PFSK-1 (cell line): ENCODE results near the gene DGLUCY.

Source experiments
- FOXP2 ChIP-seq: optimal IDR thresholded peaks from 2 replicates; pipeline ENCODE3; 2011; ENCODE audit warnings: borderline replicate concordance, control low read depth, inconsistent platforms; ENCODE audit not compliant: insufficient read depth; ENCODE audit errors: extremely low read length, extremely low read depth
- POLR2AphosphoS5 ChIP-seq: IDR thresholded peaks from 2 replicates; pipeline ENCODE4 v1.6.1; 2012; ENCODE audit warnings: low read depth, mild to moderate bottlenecking, control low read depth, low read length, moderate library complexity
- SIN3A ChIP-seq: IDR thresholded peaks from 2 replicates; pipeline ENCODE4 v1.6.1; 2012; ENCODE audit warnings: mild to moderate bottlenecking, low read length, moderate library complexity, borderline replicate concordance; ENCODE audit not compliant: insufficient read depth
- TAF1 ChIP-seq: IDR thresholded peaks from 2 replicates; pipeline ENCODE4 v1.6.1; 2012; ENCODE audit warnings: low read length, control low read depth, borderline replicate concordance; ENCODE audit not compliant: insufficient read depth
- TF ChIP-seq, protein P1 (sequence below), 2 experiments: IDR thresholded peaks; 2 replicates each; pipeline versions ENCODE4 v1.6.1 to v1.8.0; 2011 to 2012; ENCODE audit warnings: low read depth in 2 of 2, low read length in 2 of 2, control low read depth in 1 of 2, inconsistent platforms in 1 of 2, mild to moderate bottlenecking in 1 of 2, moderate library complexity in 1 of 2; ENCODE audit not compliant: insufficient read depth in 1 of 2

DGLUCY gene

DNA sequence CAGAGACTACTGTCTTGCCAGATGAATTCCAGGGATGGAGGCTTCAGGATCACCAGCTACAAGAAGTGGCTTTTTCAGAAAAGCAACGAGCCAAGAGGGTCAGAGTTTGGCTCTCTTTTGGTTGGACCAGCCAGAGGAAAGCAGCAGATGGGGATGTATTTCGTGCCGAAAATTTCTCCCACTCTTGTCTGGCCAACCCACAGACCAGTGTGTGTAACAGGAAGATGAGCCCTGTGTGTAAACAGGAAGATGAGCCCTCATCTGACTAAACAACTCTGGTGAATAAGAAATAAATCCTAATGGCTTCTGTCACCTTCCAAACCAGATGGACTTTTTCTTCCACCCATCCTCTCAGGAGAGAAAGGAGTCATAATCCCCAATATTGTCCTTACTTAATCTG lies 117.6 kb downstream of the DGLUCY start:
- no peak for TF ChIP-seq SIN3A
- TF ChIP-seq TAF1, result no peak

GRCh38 chr14:91232052-91232451 lies 118.2 kb downstream of the DGLUCY start:
- TF ChIP-seq POLR2AphosphoS5, result no peak
- TF ChIP-seq SIN3A, result no peak
- TF ChIP-seq TAF1, result no peak
- TF ChIP-seq FOXP2, result no peak
- TF ChIP-seq, protein P1, sequence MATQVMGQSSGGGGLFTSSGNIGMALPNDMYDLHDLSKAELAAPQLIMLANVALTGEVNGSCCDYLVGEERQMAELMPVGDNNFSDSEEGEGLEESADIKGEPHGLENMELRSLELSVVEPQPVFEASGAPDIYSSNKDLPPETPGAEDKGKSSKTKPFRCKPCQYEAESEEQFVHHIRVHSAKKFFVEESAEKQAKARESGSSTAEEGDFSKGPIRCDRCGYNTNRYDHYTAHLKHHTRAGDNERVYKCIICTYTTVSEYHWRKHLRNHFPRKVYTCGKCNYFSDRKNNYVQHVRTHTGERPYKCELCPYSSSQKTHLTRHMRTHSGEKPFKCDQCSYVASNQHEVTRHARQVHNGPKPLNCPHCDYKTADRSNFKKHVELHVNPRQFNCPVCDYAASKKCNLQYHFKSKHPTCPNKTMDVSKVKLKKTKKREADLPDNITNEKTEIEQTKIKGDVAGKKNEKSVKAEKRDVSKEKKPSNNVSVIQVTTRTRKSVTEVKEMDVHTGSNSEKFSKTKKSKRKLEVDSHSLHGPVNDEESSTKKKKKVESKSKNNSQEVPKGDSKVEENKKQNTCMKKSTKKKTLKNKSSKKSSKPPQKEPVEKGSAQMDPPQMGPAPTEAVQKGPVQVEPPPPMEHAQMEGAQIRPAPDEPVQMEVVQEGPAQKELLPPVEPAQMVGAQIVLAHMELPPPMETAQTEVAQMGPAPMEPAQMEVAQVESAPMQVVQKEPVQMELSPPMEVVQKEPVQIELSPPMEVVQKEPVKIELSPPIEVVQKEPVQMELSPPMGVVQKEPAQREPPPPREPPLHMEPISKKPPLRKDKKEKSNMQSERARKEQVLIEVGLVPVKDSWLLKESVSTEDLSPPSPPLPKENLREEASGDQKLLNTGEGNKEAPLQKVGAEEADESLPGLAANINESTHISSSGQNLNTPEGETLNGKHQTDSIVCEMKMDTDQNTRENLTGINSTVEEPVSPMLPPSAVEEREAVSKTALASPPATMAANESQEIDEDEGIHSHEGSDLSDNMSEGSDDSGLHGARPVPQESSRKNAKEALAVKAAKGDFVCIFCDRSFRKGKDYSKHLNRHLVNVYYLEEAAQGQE (IDR thresholded peaks at IDR 0.05; ENCODE audit: insufficient read depth in 1 of 2, low read depth in 2 of 2, low read length in 2 of 2), result no peak

DNA sequence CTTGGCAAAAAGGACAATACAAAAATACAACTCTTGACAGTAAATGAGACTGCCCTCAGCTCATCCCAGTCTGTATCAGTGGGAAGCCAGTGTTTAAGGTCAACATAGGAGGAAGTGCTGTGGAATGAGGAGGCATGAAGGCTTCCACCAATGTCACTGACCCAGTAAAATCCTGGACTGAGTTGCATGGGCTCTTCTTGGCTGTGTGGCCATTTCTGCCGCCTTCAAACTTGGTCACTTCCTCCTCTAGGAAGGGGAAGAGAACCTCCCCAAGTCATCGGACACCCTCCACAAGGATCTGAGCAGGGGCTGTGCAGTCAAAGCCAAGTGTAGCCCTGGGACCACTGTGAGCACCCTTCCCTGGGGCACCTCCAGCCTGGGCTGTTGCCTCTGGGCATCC lies 118.7 kb downstream of the DGLUCY start:
- TF ChIP-seq FOXP2, result no peak
- TF ChIP-seq TAF1, result no peak
- TF ChIP-seq SIN3A, result no peak
- TF ChIP-seq POLR2AphosphoS5, result no peak
- TF ChIP-seq, protein P1 (IDR thresholded peaks at IDR 0.05; ENCODE audit: insufficient read depth in 1 of 2, low read depth in 2 of 2, low read length in 2 of 2), result no peak

DNA sequence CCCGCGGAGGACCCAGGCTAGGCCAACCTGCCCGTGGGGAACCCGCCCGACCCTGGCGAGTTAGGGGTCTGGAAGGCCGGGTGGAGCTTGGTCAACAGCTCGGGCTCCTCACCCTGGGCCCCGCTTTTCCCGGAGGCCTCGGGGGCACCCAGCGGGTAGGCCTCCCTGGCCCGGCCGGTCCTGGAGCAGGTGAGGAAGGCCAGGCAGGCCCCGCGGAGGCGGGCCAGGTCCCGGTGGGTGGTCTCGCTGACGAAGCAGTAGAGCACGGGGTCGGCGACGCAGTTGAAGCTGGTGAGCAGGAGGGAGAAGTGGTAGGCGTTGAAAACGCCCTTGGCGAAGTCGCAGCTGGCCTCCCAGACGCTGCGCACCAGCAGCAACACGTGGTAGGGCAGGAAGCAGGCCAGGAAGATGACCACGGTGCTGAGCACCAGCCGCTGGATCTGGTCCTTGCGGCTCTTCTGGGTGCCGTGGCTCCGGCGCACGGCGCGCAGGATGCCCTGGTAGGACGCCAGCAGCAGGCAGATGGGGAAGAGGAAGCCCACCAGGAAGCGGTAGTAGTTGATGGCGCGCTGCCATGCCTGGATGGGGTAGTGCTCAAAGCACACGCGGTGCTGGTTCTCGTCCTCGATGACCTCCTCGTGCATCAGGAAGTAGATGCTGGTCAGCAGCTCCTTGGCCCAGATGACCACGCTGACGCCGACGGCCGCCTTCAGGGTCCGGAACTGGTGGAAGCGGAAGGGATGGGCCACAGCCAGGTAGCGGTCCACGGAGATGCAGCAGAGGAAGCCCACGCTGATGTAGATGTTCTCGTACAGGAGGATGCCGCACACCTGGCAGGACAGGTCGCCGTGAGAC lies 120.3 kb downstream of the DGLUCY start:
- no peak for TF ChIP-seq SIN3A
- TF ChIP-seq, protein P1 (IDR thresholded peaks at IDR 0.05; ENCODE audit: insufficient read depth in 1 of 2, low read depth in 2 of 2, low read length in 2 of 2), result no peak
- no peak for TF ChIP-seq POLR2AphosphoS5
- TF ChIP-seq FOXP2, result no peak
- TF ChIP-seq TAF1, result no peak

DNA sequence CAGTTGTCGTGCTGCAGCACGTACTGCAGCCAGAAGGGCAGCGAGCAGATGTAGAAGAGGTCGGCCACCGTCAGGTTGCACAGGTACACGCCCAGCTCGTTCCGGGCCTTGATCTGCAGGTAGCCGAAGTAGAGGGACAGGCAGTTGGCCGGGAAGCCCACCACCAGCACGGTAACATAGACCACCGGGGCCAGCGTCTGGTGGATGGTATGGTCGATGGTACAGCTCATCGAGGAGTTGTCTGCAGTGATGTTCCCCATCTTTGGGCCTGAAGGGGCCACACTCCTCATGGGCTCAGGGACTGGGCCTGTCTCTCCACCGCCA lies 120.9 kb downstream of the DGLUCY start:
- no peak for TF ChIP-seq FOXP2
- TF ChIP-seq TAF1, result no peak
- TF ChIP-seq SIN3A, result no peak
- TF ChIP-seq, protein P1 (IDR thresholded peaks at IDR 0.05; ENCODE audit: insufficient read depth in 1 of 2, low read depth in 2 of 2, low read length in 2 of 2), result no peak
- no peak for TF ChIP-seq POLR2AphosphoS5
